Measurements from ENCODE around the gene AFM. TPM values are rescaled to one million over a fixed set of nuclear protein-coding genes. Genes with fewer than 3 reads are reported as not detected.

The AFM gene
- total RNA-seq, 1 experiment from 2014 or later, result not detected

GRCh38 chr4:73527196-73527595, 45.7 kb downstream of the AFM start:
- H2AFZ ChIP-seq (ENCODE audit: low read depth, low read length, poor library complexity, severe bottlenecking), result no peak overlapping the region
- no peak overlapping the region for H3K27ac ChIP-seq (ENCODE audit: low read depth, low read length)
- no peaks in the 10 kb centered on the region for H3K79me2 ChIP-seq (ENCODE audit: insufficient read depth, low read length)
- no peak overlapping the region for H3K4me3 ChIP-seq (replicated peaks in 1 of 2; ENCODE audit: low read depth in 1 of 2, low read length in 2 of 2)
- no peaks in the 10 kb centered on the region for H3K9me3 ChIP-seq (ENCODE audit: control insufficient read depth in 1 of 2, insufficient read depth in 1 of 2, low read depth in 1 of 2, low read length in 2 of 2)
- no peaks in the 10 kb centered on the region for H4K20me1 ChIP-seq (ENCODE audit: insufficient read depth)
- H3K4me1 ChIP-seq (ENCODE audit: control insufficient read depth in 1 of 2, insufficient read depth in 2 of 2, low read length in 2 of 2), result no peaks in the 10 kb centered on the region
- ChIA-PET CTCF (no interaction called here), POLR2A (no interaction called here), RAD21 (ENCODE audit: low non-redundant PET in 1 of 2, low total read pairs in 2 of 2, uncharacterized antibody in 2 of 2, unreplicated experiment in 2 of 2) (no interaction called here)
- H3K4me2 ChIP-seq (ENCODE audit: low read length), result no peak overlapping the region
- no peak overlapping the region for H3K9ac ChIP-seq (ENCODE audit: low read length)
- DNase-seq (ENCODE audit: low read depth, low spot score) (no peak), ATAC-seq (no peak)
- TF ChIP-seq ELF1 (IDR thresholded peaks at IDR 0.05; ENCODE audit: borderline replicate concordance, low read depth) (no peak), POLR2AphosphoS5 (IDR thresholded peaks at IDR 0.05; ENCODE audit: low read depth, low read length) (no peak), RAD21 (IDR thresholded peaks at IDR 0.05; ENCODE audit: low read depth) (no peak)
- no peaks in the 10 kb centered on the region for H3K9me2 ChIP-seq (ENCODE audit: insufficient read depth)
- BruUV-seq (replicated peaks), result no TSS peak
- H3K36me3 ChIP-seq (ENCODE audit: control insufficient read depth in 1 of 2, insufficient read depth in 2 of 2, low read length in 2 of 2), result no peaks in the 10 kb centered on the region
- no peaks in the 10 kb centered on the region for H3K27me3 ChIP-seq (ENCODE audit: insufficient read depth, low read length)
- intact Hi-C loops (cut with micrococcal nuclease), result no loop called here

DNA sequence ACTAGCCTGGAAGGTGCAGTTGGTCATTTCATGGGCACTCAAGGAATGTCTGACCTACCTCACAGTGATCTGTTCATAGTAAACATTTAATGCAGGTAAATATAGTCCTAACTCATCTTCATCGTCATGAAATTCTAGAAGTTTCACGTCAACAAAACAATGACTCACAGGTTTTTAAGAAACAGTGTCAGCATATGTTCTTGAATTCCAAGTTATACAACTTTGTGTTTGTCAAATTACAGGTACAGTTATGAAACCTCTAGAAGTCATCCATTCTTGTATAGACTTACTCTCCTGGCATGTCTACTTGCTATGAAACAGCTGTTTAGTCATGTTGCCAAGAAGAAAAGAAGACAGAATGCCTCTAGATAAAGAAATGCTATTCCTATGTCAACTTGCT, 46.6 kb downstream of the AFM start:
- Histone ChIP-seq H2AFZ (ENCODE audit: low read depth, low read length, poor library complexity, severe bottlenecking) (no peak overlapping the region), H3K9me2 (ENCODE audit: insufficient read depth) (no peaks in the 10 kb centered on the region), H3K4me2 (ENCODE audit: low read length) (no peak overlapping the region), H3K9me3 (ENCODE audit: control insufficient read depth in 1 of 2, insufficient read depth in 1 of 2, low read depth in 1 of 2, low read length in 2 of 2) (no peaks in the 10 kb centered on the region), H3K27me3 (ENCODE audit: insufficient read depth, low read length) (no peaks in the 10 kb centered on the region), H3K4me3 (replicated peaks in 1 of 2; ENCODE audit: low read depth in 1 of 2, low read length in 2 of 2) (no peak overlapping the region), H3K79me2 (ENCODE audit: insufficient read depth, low read length) (no peaks in the 10 kb centered on the region), H4K20me1 (ENCODE audit: insufficient read depth) (no peaks in the 10 kb centered on the region), H3K27ac (ENCODE audit: low read depth, low read length) (no peak overlapping the region), H3K36me3 (ENCODE audit: control insufficient read depth in 1 of 2, insufficient read depth in 2 of 2, low read length in 2 of 2) (no peaks in the 10 kb centered on the region), H3K4me1 (ENCODE audit: control insufficient read depth in 1 of 2, insufficient read depth in 2 of 2, low read length in 2 of 2) (no peaks in the 10 kb centered on the region), H3K9ac (ENCODE audit: low read length) (no peak overlapping the region)
- RAD21 ChIA-PET (ENCODE audit: low non-redundant PET in 1 of 2, low total read pairs in 2 of 2, uncharacterized antibody in 2 of 2, unreplicated experiment in 2 of 2), result no interaction called here
- DNase-seq (ENCODE audit: low read depth, low spot score) (no peak), ATAC-seq (no peak)
- BruUV-seq (replicated peaks), result no TSS peak
- POLR2A ChIA-PET, result no interaction called here
- TF ChIP-seq SP1 (IDR thresholded peaks at IDR 0.05; ENCODE audit: low read depth) (no peak), SIN3A (IDR thresholded peaks at IDR 0.05; ENCODE audit: low read depth) (no peak), ZNF274 (IDR thresholded peaks at IDR 0.05; ENCODE audit: low read depth, low read length) (no peak), ELF1 (IDR thresholded peaks at IDR 0.05; ENCODE audit: borderline replicate concordance, low read depth) (no peak), FOSL1 (IDR thresholded peaks at IDR 0.05; ENCODE audit: low read depth) (no peak), JUND (IDR thresholded peaks at IDR 0.05) (no peak), CBX3 (IDR thresholded peaks at IDR 0.05; ENCODE audit: low read depth) (no peak), POLR2AphosphoS5 (IDR thresholded peaks at IDR 0.05; ENCODE audit: low read depth, low read length) (no peak)
- TF ChIP-seq, protein P1, sequence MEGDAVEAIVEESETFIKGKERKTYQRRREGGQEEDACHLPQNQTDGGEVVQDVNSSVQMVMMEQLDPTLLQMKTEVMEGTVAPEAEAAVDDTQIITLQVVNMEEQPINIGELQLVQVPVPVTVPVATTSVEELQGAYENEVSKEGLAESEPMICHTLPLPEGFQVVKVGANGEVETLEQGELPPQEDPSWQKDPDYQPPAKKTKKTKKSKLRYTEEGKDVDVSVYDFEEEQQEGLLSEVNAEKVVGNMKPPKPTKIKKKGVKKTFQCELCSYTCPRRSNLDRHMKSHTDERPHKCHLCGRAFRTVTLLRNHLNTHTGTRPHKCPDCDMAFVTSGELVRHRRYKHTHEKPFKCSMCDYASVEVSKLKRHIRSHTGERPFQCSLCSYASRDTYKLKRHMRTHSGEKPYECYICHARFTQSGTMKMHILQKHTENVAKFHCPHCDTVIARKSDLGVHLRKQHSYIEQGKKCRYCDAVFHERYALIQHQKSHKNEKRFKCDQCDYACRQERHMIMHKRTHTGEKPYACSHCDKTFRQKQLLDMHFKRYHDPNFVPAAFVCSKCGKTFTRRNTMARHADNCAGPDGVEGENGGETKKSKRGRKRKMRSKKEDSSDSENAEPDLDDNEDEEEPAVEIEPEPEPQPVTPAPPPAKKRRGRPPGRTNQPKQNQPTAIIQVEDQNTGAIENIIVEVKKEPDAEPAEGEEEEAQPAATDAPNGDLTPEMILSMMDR (IDR thresholded peaks at IDR 0.05 in 2 of 3, conservative IDR thresholded peaks at IDR 0.05 in 1 of 3; ENCODE audit: borderline replicate concordance in 1 of 3, insufficient read depth in 1 of 3, low read depth in 2 of 3, low read length in 2 of 3), result no peak
- CTCF ChIA-PET, result no interaction called here
- intact Hi-C loops (cut with micrococcal nuclease), result no loop called here

Measured in HCT116 (cell line).